Vagina (tissue), 2 donors: Measurements from ENCODE around the gene RNF113B. TPM values are rescaled to one million over a fixed set of nuclear protein-coding genes. Genes with fewer than 3 reads are reported as not detected.

Experiments
- DNase-seq, 2 donors: peaks; one replicate each; pipeline ENCODE4 v3.0.0-alpha.2; 2017; ENCODE audit errors: extremely low spot score in 2 of 2
- H3K27ac ChIP-seq: fragments of 200-600 bp; sonication (generic); one replicate; pipeline ENCODE4 v1.5.1; 2019
- H3K27me3 ChIP-seq: fragments of 200-600 bp; sonication (generic); one replicate; pipeline ENCODE4 v1.5.1; 2019
- H3K36me3 ChIP-seq, 2 donors: fragments of 200-600 bp; sonication (generic); one replicate each; pipeline ENCODE4 v1.5.1; 2017 to 2019
- H3K4me1 ChIP-seq: fragments of 200-600 bp; sonication (generic); one replicate; pipeline ENCODE4 v1.5.1; 2019
- H3K4me3 ChIP-seq, 2 donors: fragments of 200-600 bp; sonication (generic); 1 replicate in 1 of 2; 2 replicates in 1 of 2; pipeline ENCODE4 v1.5.1; 2016 to 2019
- H3K9me3 ChIP-seq: fragments of 200-600 bp; sonication (generic); one replicate; pipeline ENCODE4 v1.5.1; 2019
- CTCF ChIP-seq, 3 experiments: fragments of 450-650 bp in 2 of 3; fragments of 200-600 bp in 1 of 3; sonication (generic) in 1 of 3; IDR thresholded peaks; one replicate each; pipeline ENCODE4 v1.5.1; 2017 to 2019; ENCODE audit warnings: antibody characterized with exemption in 3 of 3, mild to moderate bottlenecking in 2 of 3, moderate library complexity in 2 of 3
- POLR2A ChIP-seq, 2 donors: fragments of 450-650 bp; IDR thresholded peaks; one replicate each; pipeline ENCODE4 v1.6.1; 2017; ENCODE audit warnings: antibody characterized with exemption in 2 of 2, mild to moderate bottlenecking in 2 of 2, moderate library complexity in 2 of 2
- POLR2AphosphoS5 ChIP-seq, 2 donors: sonication (generic); formaldehyde crosslinking; IDR thresholded peaks; one replicate each; pipeline ENCODE4 v1.9.0; 2017; ENCODE audit warnings: antibody characterized with exemption in 2 of 2, mild to moderate bottlenecking in 2 of 2, low read depth in 1 of 2; ENCODE audit not compliant: insufficient read depth in 1 of 2
- intact Hi-C: fragments of 100-400 bp; cut with DNase I; formaldehyde crosslinking; loops from one replicate; pipeline ENCODE4 v1.15.1; 2023
- total RNA-seq: library from RNA; depleted of rRNA; stranded (reverse); fragments of >200 nt; gene quantifications from one replicate; pipeline ENCODE4 v1.2.3, GENCODE V29; 2016

RNF113B gene
- total RNA-seq, 1 donor from 2014 or later: not detected

GRCh38 chr13:98223741-98224140 is 46.7 kb upstream of the RNF113B start:
- H3K27me3 ChIP-seq: no peaks in the 10 kb centered on the region

DNA sequence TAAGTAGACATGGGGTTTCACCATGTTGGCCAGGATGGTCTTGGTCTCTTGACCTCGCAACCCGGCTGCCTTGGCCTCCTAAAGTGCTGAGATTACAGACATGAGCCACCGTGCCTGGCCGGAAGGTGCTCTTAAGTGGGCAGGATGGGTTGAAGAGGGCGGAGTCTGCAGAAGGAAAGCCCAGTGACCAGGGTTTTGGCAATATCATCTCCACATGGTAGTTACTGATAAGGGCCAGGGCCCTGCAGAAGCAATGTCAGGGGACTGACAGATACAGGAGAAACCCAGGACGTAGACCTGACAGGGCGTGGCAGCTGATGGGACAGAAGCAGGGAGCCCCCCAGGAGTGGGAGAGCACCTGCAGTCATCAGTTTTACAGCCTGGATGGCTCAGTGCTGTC is 45.7 kb upstream of the RNF113B start:
- Histone ChIP-seq H3K27me3 (no peaks in the 10 kb centered on the region), H3K9me3 (no peaks in the 10 kb centered on the region), H3K4me3 (no peak overlapping the region), H3K4me1 (peaks cover 21% of the 10 kb centered on the region), H3K27ac (no peak overlapping the region), H3K36me3 (no peaks in the 10 kb centered on the region)
- no peak for DNase-seq
- intact Hi-C loops: no loop called here
- TF ChIP-seq CTCF (IDR thresholded peaks at IDR 0.05) (no peak), POLR2AphosphoS5 (IDR thresholded peaks at IDR 0.05; ENCODE audit: insufficient read depth in 1 of 2, low read depth in 1 of 2) (no peak), POLR2A (IDR thresholded peaks at IDR 0.05) (no peak)

More at GRCh38 chr13:98223741-98224140, 46.7 kb upstream of the RNF113B start:
- no peak for TF ChIP-seq CTCF (IDR thresholded peaks at IDR 0.05)
- TF ChIP-seq POLR2A (IDR thresholded peaks at IDR 0.05): no peak
- no peak for TF ChIP-seq POLR2AphosphoS5 (IDR thresholded peaks at IDR 0.05; ENCODE audit: insufficient read depth in 1 of 2, low read depth in 1 of 2)
- Histone ChIP-seq H3K9me3 (no peaks in the 10 kb centered on the region), H3K27ac (no peak overlapping the region), H3K4me1 (peaks cover 21% of the 10 kb centered on the region), H3K36me3 (no peaks in the 10 kb centered on the region), H3K4me3 (no peak overlapping the region)
- DNase-seq: no peak
- intact Hi-C loops: no loop called here

DNA sequence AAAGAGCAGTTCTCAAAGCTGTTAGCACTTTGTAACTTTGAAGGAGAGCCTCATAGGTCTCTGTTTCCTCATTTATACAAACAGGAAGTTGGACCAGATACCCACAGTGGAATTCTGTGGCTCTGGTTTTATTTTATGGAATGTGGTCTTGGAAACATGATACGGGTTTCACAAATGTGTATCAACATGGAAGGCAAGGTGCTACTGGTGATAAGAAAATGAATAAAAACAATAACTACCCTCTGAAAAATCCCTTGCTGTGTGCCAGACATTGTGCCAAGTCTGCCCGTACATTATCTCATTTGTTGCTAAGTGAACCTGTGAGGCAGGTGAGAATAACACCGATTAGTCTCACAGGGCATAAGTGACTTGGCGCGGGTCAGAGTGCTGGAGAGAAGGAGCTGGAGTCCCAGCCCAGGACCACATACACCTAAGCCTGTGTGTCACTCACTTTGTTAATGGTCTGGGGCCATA is 45.0 kb upstream of the RNF113B start:
- Histone ChIP-seq H3K4me1 (peaks cover 25% of the 10 kb centered on the region), H3K9me3 (no peaks in the 10 kb centered on the region), H3K27ac (no peak overlapping the region), H3K36me3 (no peaks in the 10 kb centered on the region), H3K27me3 (no peaks in the 10 kb centered on the region), H3K4me3 (no peak overlapping the region)
- TF ChIP-seq POLR2AphosphoS5 (IDR thresholded peaks at IDR 0.05; ENCODE audit: insufficient read depth in 1 of 2, low read depth in 1 of 2): no peak
- TF ChIP-seq CTCF (IDR thresholded peaks at IDR 0.05): no peak
- no peak for TF ChIP-seq POLR2A (IDR thresholded peaks at IDR 0.05)
- DNase-seq: no peak
- intact Hi-C loops: no loop called here

DNA sequence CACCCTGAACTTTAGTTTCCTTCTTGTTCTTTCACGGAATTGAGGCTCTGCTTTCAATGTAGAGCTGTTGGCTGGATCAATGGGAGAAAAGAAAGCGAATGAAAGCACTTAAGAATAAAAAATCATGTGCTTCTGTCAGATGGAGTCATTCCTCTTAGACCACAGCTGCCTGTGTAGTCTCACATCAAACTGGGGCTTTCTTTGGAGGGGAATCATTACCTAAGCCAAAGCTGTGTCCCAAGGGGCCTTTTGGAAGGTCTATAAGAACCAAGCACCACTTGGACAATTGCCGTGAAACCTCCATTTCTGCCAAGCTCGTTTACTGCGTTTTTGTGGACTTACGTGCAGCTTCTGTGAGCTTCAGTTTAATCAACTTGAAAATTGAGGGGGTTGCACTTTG is 44.2 kb upstream of the RNF113B start:
- intact Hi-C loops: no loop called here
- H3K4me1 ChIP-seq: peaks cover 33% of the 10 kb centered on the region

More for the DNA sequence above, 44.2 kb upstream of the RNF113B start:
- H3K27ac ChIP-seq: no peak overlapping the region
- no peak for TF ChIP-seq POLR2AphosphoS5 (IDR thresholded peaks at IDR 0.05; ENCODE audit: insufficient read depth in 1 of 2, low read depth in 1 of 2)
- TF ChIP-seq CTCF (IDR thresholded peaks at IDR 0.05): no peak
- TF ChIP-seq POLR2A (IDR thresholded peaks at IDR 0.05): no peak
- no peak for DNase-seq
- no peaks in the 10 kb centered on the region for H3K27me3 ChIP-seq
- no peak overlapping the region for H3K4me3 ChIP-seq
- H3K36me3 ChIP-seq: no peaks in the 10 kb centered on the region
- no peaks in the 10 kb centered on the region for H3K9me3 ChIP-seq
